GM12865 (cell line): ENCODE results near the gene INPPL1.
"Not testable (repeated sequence)": the region's sequence is repeated elsewhere in the genome, so short reads cannot be mapped to it uniquely, and the experiment has no call there.

Experiments
- DNase-seq: peaks from one replicate; pipeline ENCODE4 v3.0.0; 2010; ENCODE audit warnings: low read depth
- H3K4me3 ChIP-seq: 2 replicates; pipeline ENCODE4 v1.5.1; 2011; ENCODE audit warnings: mild to moderate bottlenecking, low read depth, low read length, control low read depth
- CTCF ChIP-seq: IDR thresholded peaks from 2 replicates; pipeline ENCODE4 v1.5.1; 2011; ENCODE audit warnings: low read length, control low read depth, low read depth, inconsistent platforms; ENCODE audit not compliant: insufficient read depth; ENCODE audit errors: missing control alignments

Gene INPPL1

GRCh38 chr11:72257570-72257969 is 33.0 kb downstream of the INPPL1 start:
- no peak overlapping the region for H3K4me3 ChIP-seq
- DNase-seq, result no peak
- no peak for TF ChIP-seq CTCF

GRCh38 chr11:72259490-72259889 is 34.9 kb downstream of the INPPL1 start:
- no peak for DNase-seq
- no peak overlapping the region for H3K4me3 ChIP-seq
- TF ChIP-seq CTCF, result no peak

DNA sequence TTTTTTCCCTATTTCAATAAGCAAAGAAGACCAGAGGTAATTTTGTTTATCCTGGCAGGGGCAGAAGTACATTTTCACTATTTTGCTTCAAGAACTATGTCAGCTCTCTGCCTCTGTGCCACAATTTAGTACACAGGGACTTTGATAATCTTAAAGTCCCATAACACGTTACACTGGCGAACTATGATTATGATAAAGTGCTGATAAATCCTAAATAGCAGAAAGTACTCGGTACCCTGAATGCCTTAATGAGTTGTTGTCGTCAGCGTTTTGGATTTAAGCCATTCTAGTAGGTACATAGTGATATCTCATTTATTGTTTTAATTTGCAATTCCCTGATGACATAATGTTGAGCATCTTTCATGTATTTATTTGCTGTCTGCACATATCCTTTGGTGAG is 36.0 kb downstream of the INPPL1 start:
- no peak for TF ChIP-seq CTCF
- no peak for DNase-seq
- H3K4me3 ChIP-seq, result no peak overlapping the region

DNA sequence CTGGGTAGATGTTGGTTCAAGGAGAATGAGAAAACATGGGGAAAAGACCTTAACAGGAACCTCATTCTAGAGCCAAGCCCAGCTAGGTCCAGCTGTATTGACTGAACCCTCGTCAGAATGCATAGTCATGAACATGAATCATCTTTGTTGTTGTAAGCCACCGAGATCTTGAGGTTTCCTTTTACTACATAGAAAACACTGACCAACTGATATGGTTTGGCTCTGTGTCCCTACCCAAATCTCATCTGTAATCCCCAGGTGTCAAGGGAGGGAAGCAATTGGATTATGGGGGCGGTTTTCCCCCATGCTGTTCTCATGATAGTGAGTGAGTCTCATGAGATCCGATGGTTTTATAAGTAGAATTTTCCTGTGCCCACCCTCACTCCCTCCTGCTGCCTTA is 38.8 kb downstream of the INPPL1 start:
- H3K4me3 ChIP-seq, result no peak overlapping the region
- DNase-seq, result peak; percentile 8
- TF ChIP-seq CTCF, result no peak

DNA sequence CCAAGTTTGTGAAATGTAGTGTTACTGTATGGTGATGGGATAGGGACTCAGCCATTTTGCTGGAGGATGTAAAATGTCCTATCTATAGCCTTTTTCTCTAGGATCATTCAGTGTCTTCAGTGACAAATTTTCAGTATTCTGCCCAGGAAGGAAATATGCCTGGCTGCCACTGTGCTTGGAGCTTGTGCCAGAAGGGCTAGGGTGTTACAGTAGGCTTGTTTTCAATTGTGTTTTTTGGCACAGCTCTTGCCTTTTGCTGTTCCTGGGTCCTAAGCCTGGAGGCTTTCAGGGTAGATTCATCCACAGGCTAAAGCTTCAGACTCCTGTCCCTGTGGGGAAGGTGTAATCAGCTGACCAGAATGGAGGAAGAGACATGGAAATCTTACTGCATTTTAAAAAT is 41.4 kb downstream of the INPPL1 start:
- no peak for TF ChIP-seq CTCF
- DNase-seq, result no peak
- no peak overlapping the region for H3K4me3 ChIP-seq

- not testable (repeated sequence) for H3K4me3 ChIP-seq, DNase-seq
Measured at GRCh38 chr11:72266960-72267359, 42.4 kb downstream of the INPPL1 start.

- no peak overlapping the region for H3K4me3 ChIP-seq
- TF ChIP-seq CTCF, result no peak
- DNase-seq, result no peak
Measured at GRCh38 chr11:72267956-72268617, 43.5 kb downstream of the INPPL1 start.
